GM13976 (cell line): ENCODE measurements around the gene MACO1.

ENCODE experiments used
- DNase-seq: peaks from one replicate; pipeline ENCODE4 v3.0.0; 2012; ENCODE audit warnings: low spot score
- CTCF ChIP-seq: IDR thresholded peaks from 2 replicates; pipeline ENCODE4 v1.5.1; 2012; ENCODE audit warnings: borderline replicate concordance, mild to moderate bottlenecking; ENCODE audit not compliant: insufficient read depth; ENCODE audit errors: extremely low read depth, missing control alignments, control extremely low read depth
- in situ Hi-C: fragments of 300-500 bp; cut with MboI; formaldehyde crosslinking; loops from one replicate; pipeline ENCODE4 v1.12.0; 2022; ENCODE audit warnings: low sequenced_read_pairs, mixed read lengths, inconsistent platforms; ENCODE audit not compliant: unreplicated experiment

Gene MACO1

DNA sequence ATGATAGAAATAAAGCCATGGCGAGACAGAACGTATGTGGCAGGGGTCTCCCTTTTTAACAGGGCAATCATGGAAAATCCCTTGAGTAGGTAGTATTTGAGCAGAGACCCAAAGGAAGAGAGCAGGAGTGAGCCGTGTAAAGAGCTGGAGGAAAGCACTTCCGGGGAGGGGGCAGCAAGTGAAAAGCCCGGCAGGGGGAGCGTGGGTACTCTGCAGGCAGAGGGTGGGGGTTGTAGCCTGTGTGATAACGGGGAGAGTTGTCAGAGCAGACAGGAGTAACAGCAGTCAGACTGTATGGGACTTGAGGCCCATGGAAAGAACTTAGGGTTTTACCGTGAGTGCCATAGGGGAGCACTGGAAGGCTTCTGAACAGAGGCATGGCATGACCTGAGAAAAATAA lies 61.6 kb downstream of the MACO1 start:
- no peak for DNase-seq
- TF ChIP-seq CTCF = no peak
- in situ Hi-C loops = no loop called here

DNA sequence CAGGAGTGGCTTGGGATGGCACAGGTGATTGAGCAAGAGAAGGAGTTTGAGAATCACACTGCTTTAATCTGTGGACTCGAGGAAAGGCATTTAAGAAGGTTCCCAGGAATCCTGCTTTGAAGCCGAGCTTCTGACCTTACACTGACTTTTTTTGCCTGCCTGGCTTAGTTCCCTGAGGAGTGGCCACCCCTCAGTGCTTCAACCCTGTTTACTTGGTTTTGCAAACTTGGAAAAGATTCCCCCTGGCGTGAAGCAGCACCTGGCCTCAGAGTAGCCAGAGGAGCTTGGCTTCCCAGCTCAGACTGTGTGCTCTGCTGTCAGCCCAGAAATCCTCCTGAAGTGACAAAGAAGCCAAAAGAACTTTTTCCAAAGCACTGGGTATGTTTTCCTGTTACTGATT lies 64.3 kb downstream of the MACO1 start:
- in situ Hi-C loops = no loop called here
- TF ChIP-seq CTCF = no peak
- DNase-seq = no peak

DNA sequence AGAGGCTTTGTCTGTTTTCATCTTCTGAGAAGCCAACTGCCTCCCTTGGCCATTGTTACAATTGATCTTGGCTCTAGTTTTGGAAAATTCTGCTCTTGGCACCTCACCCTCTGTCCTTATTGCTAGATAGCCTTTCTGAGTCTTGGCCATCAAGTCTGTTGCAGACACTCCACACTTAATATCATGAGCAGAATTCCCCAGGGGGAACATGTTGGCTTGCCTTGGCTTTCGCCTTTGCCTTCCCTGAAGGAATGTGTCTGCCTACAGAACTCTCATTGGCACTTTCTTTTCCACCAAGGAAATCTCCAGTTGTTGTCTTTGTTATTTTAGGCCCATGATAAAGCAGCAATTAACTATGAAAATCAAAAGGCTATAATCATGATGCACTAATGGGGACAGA lies 70.0 kb downstream of the MACO1 start:
- DNase-seq = no peak
- in situ Hi-C loops = no loop called here
- TF ChIP-seq CTCF = no peak

DNA sequence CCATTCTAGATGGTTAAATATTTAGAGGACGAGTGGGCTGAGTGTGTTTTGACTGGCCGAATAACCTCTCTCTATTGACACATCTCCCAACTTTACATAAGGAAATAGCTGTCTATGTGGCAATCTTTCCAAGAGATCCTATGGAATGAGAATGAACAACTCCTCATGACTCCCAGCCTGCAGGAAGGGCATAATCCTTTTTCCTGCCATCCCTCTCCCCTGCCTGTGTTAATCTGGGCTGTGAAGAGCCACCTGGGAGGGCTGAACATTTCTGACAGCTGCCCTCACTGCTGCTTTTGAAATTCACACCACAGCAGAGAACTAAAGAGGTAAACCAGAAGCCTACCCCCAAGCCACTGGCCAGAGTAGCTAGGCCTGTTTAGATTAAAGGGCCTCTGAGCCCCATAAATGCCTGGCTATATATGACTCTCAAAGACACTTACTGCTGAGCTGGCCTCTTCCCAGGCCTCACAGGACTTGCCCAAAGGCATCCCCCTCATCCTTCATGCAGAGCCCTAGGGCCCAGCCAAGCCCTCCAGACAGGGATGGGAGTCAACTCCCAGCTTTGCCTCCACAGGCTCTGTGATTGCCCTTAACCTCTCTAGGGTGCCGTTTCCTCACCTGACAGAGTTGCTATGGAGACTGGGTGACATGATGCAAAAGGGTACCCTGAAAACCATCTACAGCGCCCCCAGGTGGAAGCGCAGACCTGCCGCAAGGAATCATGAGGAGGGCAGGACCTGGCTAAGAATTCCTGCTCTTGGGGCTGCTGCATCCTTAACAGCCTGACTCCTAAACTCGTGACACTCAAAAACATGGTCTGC lies 70.8 kb downstream of the MACO1 start:
- in situ Hi-C loops = no loop called here
- TF ChIP-seq CTCF = no peak
- DNase-seq = no peak

DNA sequence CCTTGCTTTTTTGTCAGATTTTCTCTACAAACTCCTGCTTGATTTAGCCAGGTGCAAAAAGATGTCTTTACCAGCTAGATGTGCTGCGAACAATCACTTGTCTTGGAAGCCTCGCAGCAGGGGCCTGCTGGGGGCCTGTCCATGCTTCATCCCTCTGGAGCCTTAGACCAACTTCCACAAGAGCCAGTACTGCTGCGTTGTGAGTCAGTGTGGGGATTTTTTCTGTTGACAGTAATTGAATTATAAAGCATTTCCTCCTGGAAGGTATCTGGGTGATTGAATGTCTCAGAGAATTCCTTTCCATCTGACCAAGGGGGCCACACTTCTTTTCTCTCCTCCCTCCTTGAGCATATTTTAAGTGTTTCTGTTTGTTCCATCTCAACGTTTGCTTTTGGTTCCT lies 72.3 kb downstream of the MACO1 start:
- in situ Hi-C loops = no loop called here
- no peak for DNase-seq
- no peak for TF ChIP-seq CTCF

DNA sequence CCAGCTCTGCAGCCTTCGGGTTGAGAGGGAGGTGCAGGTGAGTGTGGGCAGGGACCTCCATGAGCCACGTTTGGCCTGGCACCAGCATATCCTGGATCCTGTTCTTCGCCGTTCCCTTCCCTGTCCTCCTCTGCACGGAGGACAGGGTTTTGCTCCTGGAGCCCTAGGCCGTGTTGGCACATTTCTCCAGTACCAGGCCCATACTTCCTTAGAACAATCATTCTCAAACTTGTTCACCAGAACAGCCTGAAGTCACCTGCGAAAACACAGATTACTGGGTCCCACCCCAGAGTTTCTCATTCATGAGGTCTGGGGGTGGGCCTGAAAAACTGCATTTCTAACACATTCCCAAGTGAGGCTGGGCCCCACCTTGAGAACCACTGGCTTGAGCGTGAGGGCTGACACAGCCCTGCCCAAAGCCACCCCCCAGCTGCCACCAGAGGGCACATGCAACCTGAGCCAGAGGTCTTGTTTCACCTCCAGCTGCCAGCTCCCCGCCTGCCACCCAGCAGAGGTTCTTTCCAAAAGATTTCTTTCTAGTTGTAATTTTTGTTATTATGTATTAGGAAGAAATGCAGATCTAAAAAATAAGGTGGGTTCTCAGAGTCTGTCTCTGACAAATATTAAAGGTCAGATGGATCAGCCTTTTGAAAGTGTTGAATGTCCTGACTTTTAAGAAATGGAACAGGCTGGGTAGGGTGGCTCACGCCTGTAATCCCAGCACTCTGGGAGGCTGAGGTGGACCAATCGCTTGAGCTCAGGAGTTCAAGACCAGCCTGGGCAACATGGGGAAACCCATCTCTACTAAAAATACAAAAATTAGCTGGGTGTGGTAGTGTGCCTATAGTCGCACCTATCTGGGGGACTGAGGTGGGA lies 73.1 kb downstream of the MACO1 start:
- peak; percentile 36 for TF ChIP-seq CTCF
- in situ Hi-C loops = no loop called here
- no peak for DNase-seq
